NCI-H82 treated with DMSO at 0.1 percent for 48 hours (cell line): ENCODE results near the gene RGCC.
"Not testable (repeated sequence)": the region's sequence is repeated elsewhere in the genome, so short reads cannot be mapped to it uniquely, and the experiment has no call there.

Experiments used
- DNase-seq: peaks from one replicate; lab custom pipeline; 2025; ENCODE audit not compliant: unreplicated experiment; lab: John Stamatoyannopoulos, UW

The RGCC gene

GRCh38 chr13:41488124-41488523, 30.8 kb downstream of the RGCC start:
- no peak for DNase-seq

- DNase-seq: no peak
Observed at GRCh38 chr13:41490371-41491015, 33.1 kb downstream of the RGCC start.

GRCh38 chr13:41491436-41491835, 34.1 kb downstream of the RGCC start:
- no peak for DNase-seq

GRCh38 chr13:41492432-41493260, 35.3 kb downstream of the RGCC start:
- no peak for DNase-seq

- no peak for DNase-seq
Observed at GRCh38 chr13:41494202-41494601, 36.9 kb downstream of the RGCC start.

- DNase-seq: no peak
Observed at GRCh38 chr13:41495044-41495443, 37.7 kb downstream of the RGCC start.

- no peak for DNase-seq
Observed at GRCh38 chr13:41496420-41497234, 39.3 kb downstream of the RGCC start.

DNA sequence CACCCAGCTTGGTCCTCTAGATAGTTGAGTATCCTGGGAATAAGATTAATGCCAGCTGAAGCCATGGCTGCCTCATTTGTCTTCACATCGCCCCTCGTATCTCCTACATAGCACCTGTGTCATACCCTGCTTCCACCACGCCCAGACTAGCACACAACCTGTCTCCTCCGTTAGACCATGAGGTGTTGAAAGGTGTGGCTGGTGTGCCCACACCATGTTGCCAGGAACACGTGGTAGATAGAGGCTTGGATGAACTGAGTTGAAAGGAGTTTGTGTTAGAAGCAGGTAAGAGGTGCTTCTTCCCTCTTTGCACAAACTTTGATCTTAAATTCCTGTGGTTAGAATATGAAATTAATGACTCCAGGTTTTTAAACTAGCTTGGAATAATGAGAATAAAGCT, 40.1 kb downstream of the RGCC start:
- no peak for DNase-seq

DNA sequence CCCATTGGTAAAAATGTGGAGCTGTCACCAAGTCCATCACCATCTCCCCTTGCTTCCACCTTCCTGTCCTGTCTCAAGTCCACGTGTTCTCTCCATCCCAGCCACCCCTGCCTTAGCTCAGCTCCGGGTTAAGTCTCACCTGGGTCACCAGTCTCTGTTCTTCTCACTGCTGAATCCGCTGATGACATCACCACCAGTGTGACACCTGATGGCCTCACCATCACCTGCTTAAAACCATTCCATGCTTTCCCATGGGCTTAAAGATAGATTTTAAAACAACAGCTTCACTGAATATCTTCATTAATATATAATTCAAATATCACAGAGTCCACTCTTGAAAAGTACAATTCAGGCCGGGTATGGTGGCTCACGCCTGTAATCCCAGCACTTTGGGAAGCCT, 42.1 kb downstream of the RGCC start:
- DNase-seq: no peak

GRCh38 chr13:41500511-41500910, 43.2 kb downstream of the RGCC start:
- DNase-seq: no peak

GRCh38 chr13:41501281-41501680, 43.9 kb downstream of the RGCC start:
- no peak for DNase-seq

GRCh38 chr13:41502031-41502430, 44.7 kb downstream of the RGCC start:
- no peak for DNase-seq

- no peak for DNase-seq
Observed at GRCh38 chr13:41502673-41503072, 45.3 kb downstream of the RGCC start.

- DNase-seq: no peak
Observed at GRCh38 chr13:41503356-41503755, 46.0 kb downstream of the RGCC start.

- not testable (repeated sequence) for DNase-seq
Observed at GRCh38 chr13:41504657-41505056, 47.3 kb downstream of the RGCC start.

DNA sequence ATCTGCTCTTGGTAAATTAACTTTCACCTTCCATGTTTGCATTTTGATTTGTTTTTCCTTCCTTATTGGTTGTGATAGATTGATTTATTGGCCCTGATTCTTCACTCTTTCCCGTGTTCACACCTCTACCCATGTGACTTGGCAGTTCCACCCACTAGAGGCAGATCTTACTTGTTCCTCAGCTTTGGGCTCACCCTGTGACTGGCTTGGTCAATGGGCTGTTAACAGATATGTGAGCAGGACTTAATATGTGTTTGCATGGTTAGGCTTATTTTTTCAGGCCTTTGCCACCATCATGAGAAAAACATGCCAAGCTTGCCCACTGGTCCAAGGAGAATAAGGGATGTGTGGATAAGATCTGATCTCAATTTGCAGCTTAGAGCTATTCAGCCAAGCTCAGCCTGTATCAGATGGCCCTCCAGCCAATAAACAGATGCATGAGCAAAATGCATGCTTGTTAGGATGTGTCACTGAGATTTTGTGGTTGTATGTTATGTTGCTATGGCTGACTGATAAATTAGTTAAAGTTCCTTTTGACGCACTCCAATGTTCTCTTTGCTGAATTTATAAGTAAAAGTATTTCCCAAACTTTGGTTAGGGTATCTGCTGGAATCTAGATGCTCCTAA, 48.0 kb downstream of the RGCC start:
- DNase-seq: no peak

DNA sequence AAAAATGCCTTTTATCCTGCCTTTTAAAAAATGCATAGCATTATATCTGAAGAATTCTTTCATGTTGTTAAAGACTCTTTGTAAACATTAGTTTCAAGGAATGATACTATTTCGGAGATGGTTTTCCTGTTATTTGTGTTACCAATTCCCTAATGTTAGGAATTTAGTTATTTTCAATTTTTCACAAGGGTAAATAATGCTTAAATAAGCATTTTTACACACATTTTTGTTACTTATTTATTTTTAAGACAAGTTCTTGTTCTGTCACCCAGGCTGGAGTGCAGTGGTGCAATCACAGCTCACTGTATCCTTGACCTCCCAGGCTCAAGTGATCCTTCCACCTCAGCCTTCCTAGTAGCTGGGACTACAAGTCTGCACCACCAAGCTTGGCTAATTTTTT, 49.0 kb downstream of the RGCC start:
- DNase-seq: no peak

GRCh38 chr13:41509971-41510370, 52.6 kb downstream of the RGCC start:
- DNase-seq: no peak

GRCh38 chr13:41511827-41512226, 54.5 kb downstream of the RGCC start:
- no peak for DNase-seq

DNA sequence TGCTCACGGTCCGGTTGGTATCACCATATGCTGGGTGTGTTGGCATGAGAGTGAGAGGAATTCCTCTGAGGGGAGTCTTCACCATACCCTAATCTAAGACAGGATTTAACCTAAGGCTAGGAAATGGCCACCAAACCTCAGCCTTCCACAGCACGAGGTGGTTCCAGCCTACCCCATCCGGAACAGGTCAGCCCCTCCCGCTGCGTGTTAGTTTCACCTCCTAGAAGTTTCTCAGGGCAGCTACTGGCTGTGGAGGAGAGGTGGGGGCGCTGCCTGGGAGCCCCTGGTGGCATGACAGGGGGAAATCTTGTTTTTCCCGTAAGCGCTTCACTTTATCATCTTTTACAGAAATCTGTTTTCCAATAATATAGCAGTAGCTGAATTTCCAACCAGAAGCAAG, 55.1 kb downstream of the RGCC start:
- no peak for DNase-seq

DNA sequence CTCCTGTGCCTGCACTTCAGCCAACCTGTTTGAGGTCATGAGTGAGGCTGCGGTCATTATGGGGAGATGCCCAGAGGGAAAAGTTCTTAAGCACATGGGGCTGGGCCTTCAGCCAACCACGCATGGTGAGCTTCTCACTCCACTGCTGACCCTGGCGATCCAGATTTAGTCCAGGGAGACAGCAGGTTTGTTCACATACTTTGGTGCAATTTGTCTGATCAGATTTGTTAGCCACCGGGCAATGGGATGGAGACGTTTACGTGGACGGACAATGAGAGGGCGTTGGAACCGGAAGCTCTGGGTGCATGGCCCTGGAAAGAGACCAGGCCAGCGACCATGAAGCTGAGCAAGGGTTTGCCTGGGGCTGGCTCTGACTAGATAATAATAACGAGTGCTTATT, 56.2 kb downstream of the RGCC start:
- no peak for DNase-seq
